DOHH2 (cell line): Measurements from ENCODE around the gene SLC5A10.

Experiments used
- H3F3A ChIP-seq: fragments of 200-600 bp; sonication (generic), shearing (Covaris generic); 2 replicates; pipeline ENCODE4 v1.6.0; 2016; ENCODE audit warnings: antibody characterized with exemption, mild to moderate bottlenecking; ENCODE audit not compliant: control insufficient read depth, insufficient read depth
- H3K27ac ChIP-seq: fragments of 200-600 bp; sonication (generic); 2 replicates; pipeline ENCODE4 v1.5.1; 2014; ENCODE audit warnings: low read depth, mild to moderate bottlenecking, low read length, moderate library complexity
- H3K27me3 ChIP-seq: fragments of 200-600 bp; sonication (generic); 2 replicates; pipeline ENCODE4 v1.6.1; 2014; ENCODE audit warnings: mild to moderate bottlenecking, low read length, mixed read lengths; ENCODE audit not compliant: control insufficient read depth
- H3K36me3 ChIP-seq: fragments of 200-600 bp; sonication (generic); 2 replicates; pipeline ENCODE4 v1.6.1; 2014; ENCODE audit warnings: mild to moderate bottlenecking, low read length, moderate library complexity, mixed read lengths; ENCODE audit not compliant: control insufficient read depth
- H3K4me1 ChIP-seq: fragments of 200-600 bp; sonication (generic); 2 replicates; pipeline ENCODE4 v1.6.1; 2014; ENCODE audit warnings: mild to moderate bottlenecking, low read length, mixed read lengths; ENCODE audit not compliant: control insufficient read depth
- H3K4me2 ChIP-seq: fragments of 200-600 bp; sonication (generic); 2 replicates; pipeline ENCODE4 v1.6.0; 2014; ENCODE audit warnings: mild to moderate bottlenecking, low read length, moderate library complexity
- H3K4me3 ChIP-seq: fragments of 200-600 bp; sonication (generic); 2 replicates; pipeline ENCODE4 v1.5.1; 2014; ENCODE audit warnings: mild to moderate bottlenecking, low read length, mixed read lengths
- H3K79me2 ChIP-seq: fragments of 200-600 bp; sonication (generic); 2 replicates; pipeline ENCODE4 v1.6.1; 2014; ENCODE audit warnings: mild to moderate bottlenecking, low read length, mixed read lengths; ENCODE audit not compliant: control insufficient read depth
- H3K9me2 ChIP-seq: fragments of 200-600 bp; sonication (generic); replicated peaks from 2 replicates; pipeline ENCODE4 v1.6.1; 2014; ENCODE audit warnings: mild to moderate bottlenecking, low read length, mixed read lengths; ENCODE audit not compliant: control insufficient read depth
- H3K9me3 ChIP-seq: fragments of 200-600 bp; sonication (generic); 2 replicates; pipeline ENCODE4 v1.6.1; 2014; ENCODE audit warnings: antibody characterized with exemption, low read length, mixed read lengths; ENCODE audit not compliant: control insufficient read depth, insufficient read depth
- H4K20me1 ChIP-seq: fragments of 200-600 bp; sonication (generic); 2 replicates; pipeline ENCODE4 v1.6.0; 2014; ENCODE audit warnings: low read depth, mild to moderate bottlenecking, antibody characterized with exemption, low read length, moderate library complexity; ENCODE audit not compliant: control insufficient read depth, insufficient read depth
- CTCF ChIP-seq: fragments of 200-600 bp; sonication (generic); IDR thresholded peaks from one replicate; pipeline ENCODE4 v1.5.1; 2014; ENCODE audit warnings: antibody characterized with exemption, mild to moderate bottlenecking, low read depth, low read length; ENCODE audit not compliant: poor library complexity, severe bottlenecking
- EZH2phosphoT487 ChIP-seq: fragments of 200-600 bp; sonication (generic); IDR thresholded peaks from 2 replicates; pipeline ENCODE4 v1.6.1; 2017; ENCODE audit warnings: borderline replicate concordance, mild to moderate bottlenecking, antibody characterized with exemption, low read length, moderate library complexity, mixed read lengths

SLC5A10 gene

GRCh38 chr17:18984273-18985114, 32.5 kb downstream of the SLC5A10 start:
- no peaks in the 10 kb centered on the region for H4K20me1 ChIP-seq
- no peak overlapping the region for H3K4me2 ChIP-seq
- no peak for TF ChIP-seq CTCF
- no peak for TF ChIP-seq EZH2phosphoT487
- H3K79me2 ChIP-seq: no peaks in the 10 kb centered on the region
- H3F3A ChIP-seq: no peaks in the 10 kb centered on the region
- H3K9me3 ChIP-seq: no peaks in the 10 kb centered on the region
- no peaks in the 10 kb centered on the region for H3K9me2 ChIP-seq
- no peaks in the 10 kb centered on the region for H3K27me3 ChIP-seq
- H3K36me3 ChIP-seq: peaks cover 4% of the 10 kb centered on the region; the same call in 1 of the 2 replicates
- H3K4me1 ChIP-seq: no peaks in the 10 kb centered on the region
- no peak overlapping the region for H3K27ac ChIP-seq
- H3K4me3 ChIP-seq: no peak overlapping the region

- no peaks in the 10 kb centered on the region for H3K9me3 ChIP-seq
- H3K27ac ChIP-seq: no peak overlapping the region
- no peaks in the 10 kb centered on the region for H3K9me2 ChIP-seq
- no peaks in the 10 kb centered on the region for H4K20me1 ChIP-seq
- no peaks in the 10 kb centered on the region for H3K4me1 ChIP-seq
- H3K79me2 ChIP-seq: no peaks in the 10 kb centered on the region
- H3K4me2 ChIP-seq: no peak overlapping the region
- H3K36me3 ChIP-seq: peaks cover 4% of the 10 kb centered on the region; the same call in 1 of the 2 replicates
- no peaks in the 10 kb centered on the region for H3F3A ChIP-seq
- H3K27me3 ChIP-seq: no peaks in the 10 kb centered on the region
- H3K4me3 ChIP-seq: no peak overlapping the region
- TF ChIP-seq EZH2phosphoT487 (no peak), CTCF (no peak)
These were observed 33.5 kb downstream of the SLC5A10 start for GRCh38 chr17:18985475-18985874.

GRCh38 chr17:18986541-18987229, 34.7 kb downstream of the SLC5A10 start:
- H3K4me2 ChIP-seq: no peak overlapping the region
- H3K27ac ChIP-seq: no peak overlapping the region
- H3K4me3 ChIP-seq: no peak overlapping the region
- no peaks in the 10 kb centered on the region for H3K4me1 ChIP-seq
- H3K36me3 ChIP-seq: peaks cover 4% of the 10 kb centered on the region; the same call in 1 of the 2 replicates
- no peaks in the 10 kb centered on the region for H3F3A ChIP-seq
- H3K9me2 ChIP-seq: no peaks in the 10 kb centered on the region
- TF ChIP-seq EZH2phosphoT487 (no peak), CTCF (no peak)
- H4K20me1 ChIP-seq: no peaks in the 10 kb centered on the region
- no peaks in the 10 kb centered on the region for H3K27me3 ChIP-seq
- no peaks in the 10 kb centered on the region for H3K79me2 ChIP-seq
- no peaks in the 10 kb centered on the region for H3K9me3 ChIP-seq
